Bronchial epithelial cell (primary cell): ENCODE data around the gene PTK6. TPM values are rescaled to one million over a fixed set of nuclear protein-coding genes. Genes with fewer than 3 reads are reported as not detected.

Experiments used
- DNase-seq: peaks from one replicate; pipeline ENCODE4 v3.0.0-alpha.2; 2010; ENCODE audit warnings: low read depth
- FAIRE-seq: peaks from 2 replicates; lab custom pipeline; 2011; peaks lifted over from hg19 to GRCh38; lab: Jason Lieb, UNC
- H3K27me3 ChIP-seq: 2 replicates; pipeline ENCODE4 v1.5.1; 2011; ENCODE audit warnings: low read length; ENCODE audit not compliant: control insufficient read depth, insufficient read depth
- H3K36me3 ChIP-seq: 2 replicates; pipeline ENCODE4 v1.5.1; 2011; ENCODE audit warnings: low read length; ENCODE audit not compliant: control insufficient read depth, insufficient read depth
- H3K4me3 ChIP-seq: 2 replicates; pipeline ENCODE4 v1.5.1; 2011; ENCODE audit warnings: mild to moderate bottlenecking, low read depth, low read length, control low read depth
- CTCF ChIP-seq: IDR thresholded peaks from 2 replicates; pipeline ENCODE4 v1.5.1; 2011; ENCODE audit warnings: mild to moderate bottlenecking, moderate library complexity, low read length, control low read depth, inconsistent platforms; ENCODE audit not compliant: insufficient read depth, severe bottlenecking
- total RNA-seq: library from RNA; depleted of rRNA; stranded (reverse); fragments of >200 nt; gene quantifications from 2 replicates; pipeline ENCODE4 v1.2.1, GENCODE V29; 2014

Gene PTK6
- total RNA-seq, 1 donor from 2014 or later = 59.5 TPM

DNA sequence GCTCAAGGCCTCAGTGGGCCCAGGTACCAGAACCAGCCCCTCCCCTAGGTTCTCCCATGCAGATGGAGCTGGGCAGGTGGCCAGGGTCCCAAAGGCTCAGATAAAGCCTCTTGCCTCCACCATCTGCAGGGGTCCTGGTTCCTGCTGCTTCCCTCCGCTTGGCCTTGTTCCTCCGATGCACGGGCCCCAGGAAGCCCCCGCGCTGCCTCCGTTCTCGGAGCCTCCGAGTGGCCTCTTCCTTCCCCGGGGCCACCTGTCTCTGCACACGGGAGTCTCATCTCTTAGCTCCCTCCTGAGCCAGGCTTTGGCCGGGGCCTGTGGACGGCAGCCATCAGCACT is 1.9 kb upstream of the PTK6 start:
- DNase-seq (no peak), FAIRE-seq (no peak)
- TF ChIP-seq CTCF = no peak
- Histone ChIP-seq H3K4me3 (no peak overlapping the region), H3K36me3 (peaks cover 1% of the 10 kb centered on the region), H3K27me3 (no peaks in the 10 kb centered on the region)

- H3K27me3 ChIP-seq = no peaks in the 10 kb centered on the region
- peak; percentile 37 for DNase-seq
- FAIRE-seq = no peak
These were observed 1.3 kb upstream of the PTK6 start for GRCh38 chr20:63538204-63539091.

DNA sequence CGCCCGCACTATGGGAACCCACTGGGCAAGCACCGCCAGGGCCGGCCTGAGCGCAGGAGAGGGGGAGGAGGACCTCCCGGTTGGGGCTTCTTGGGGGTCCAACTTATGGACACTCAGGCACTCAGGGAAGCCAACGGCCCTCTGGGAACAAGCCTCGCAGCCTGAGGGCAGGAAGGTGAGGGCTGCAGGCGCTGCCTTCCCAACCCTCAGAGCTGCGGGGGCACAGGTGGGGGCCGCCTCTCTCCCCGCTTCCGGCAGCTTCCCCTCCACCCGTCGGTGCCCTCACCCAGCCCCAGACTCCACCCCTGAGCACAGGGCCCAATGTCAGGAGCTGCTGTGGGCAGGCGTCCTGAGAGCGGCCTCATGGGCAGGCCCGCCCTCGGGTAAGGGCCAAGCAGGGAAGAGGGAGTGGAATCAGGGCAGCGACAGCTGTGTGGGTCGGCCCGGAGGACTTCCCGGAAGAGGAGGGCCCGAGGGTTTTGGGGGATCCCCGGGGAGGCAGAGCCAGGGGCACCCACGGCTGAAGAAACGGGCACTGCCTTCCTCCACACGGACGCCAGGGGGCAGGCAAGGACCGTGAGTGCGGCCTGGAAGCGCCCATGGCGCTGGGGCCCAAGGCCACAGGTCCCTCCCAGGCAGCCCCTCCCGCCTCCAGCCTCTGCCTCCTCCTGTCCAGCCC is 488 bp upstream of the PTK6 start:
- DNase-seq (peak; percentile 90), FAIRE-seq (no peak)
- peak; percentile 99 for TF ChIP-seq CTCF
- Histone ChIP-seq H3K27me3 (no peaks in the 10 kb centered on the region), H3K4me3 (peak overlapping the region; percentile 53), H3K36me3 (peaks cover 1% of the 10 kb centered on the region)

More at GRCh38 chr20:63538204-63539091, 1.3 kb upstream of the PTK6 start:
- Histone ChIP-seq H3K36me3 (peaks cover 1% of the 10 kb centered on the region), H3K4me3 (no peak overlapping the region)
- TF ChIP-seq CTCF = no peak

- peaks cover 1% of the 10 kb centered on the region for H3K36me3 ChIP-seq
- peak overlapping the region; percentile 53 for H3K4me3 ChIP-seq
- TF ChIP-seq CTCF = no peak
- DNase-seq = peak; percentile 44
- no peaks in the 10 kb centered on the region for H3K27me3 ChIP-seq
- FAIRE-seq = no peak
These were observed 767 bp downstream of the PTK6 start for GRCh38 chr20:63536241-63536977.

DNA sequence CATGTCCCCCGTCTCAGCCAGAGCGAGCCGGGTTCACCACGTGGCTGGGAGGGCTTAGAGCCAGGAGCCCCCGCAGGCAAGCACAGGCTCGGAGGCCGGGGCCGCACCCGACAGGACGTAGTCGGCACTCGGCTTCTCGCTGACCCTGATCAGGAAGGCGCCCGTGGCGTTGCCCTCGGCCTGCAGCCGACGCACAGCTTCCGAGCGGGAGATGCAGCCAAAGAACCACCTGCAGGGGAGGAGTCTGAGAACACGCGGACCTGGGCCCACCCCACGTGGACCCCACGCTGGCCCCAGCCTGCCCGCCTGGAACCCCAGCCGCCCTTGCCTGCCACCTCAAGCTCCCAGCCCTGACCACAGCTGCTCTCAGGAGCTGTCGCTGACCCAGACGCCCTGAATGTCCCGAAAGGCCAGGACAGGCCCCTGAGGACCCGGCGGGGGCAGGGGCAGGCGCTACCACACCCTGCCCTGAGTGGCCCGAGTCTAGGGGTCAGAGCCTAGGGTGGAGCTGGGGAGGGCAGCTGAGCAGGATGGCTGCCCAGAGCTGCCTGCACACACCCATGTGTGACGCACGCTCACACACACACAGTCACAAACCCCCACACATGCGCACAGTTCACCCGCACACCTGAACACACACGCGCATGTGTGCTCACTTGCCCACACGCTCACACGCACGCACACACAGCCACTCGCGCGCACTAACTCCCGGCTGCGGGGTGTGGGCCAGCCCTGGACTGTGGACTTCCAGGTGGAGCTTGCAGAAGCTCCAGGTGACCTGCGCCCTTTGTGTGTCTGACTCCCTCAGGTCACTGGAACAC is 2.1 kb downstream of the PTK6 start:
- FAIRE-seq = no peak
- DNase-seq = peak; percentile 36
- Histone ChIP-seq H3K36me3 (peaks cover 1% of the 10 kb centered on the region), H3K27me3 (no peaks in the 10 kb centered on the region), H3K4me3 (no peak overlapping the region)
- TF ChIP-seq CTCF = no peak
